GM12865 (cell line): ENCODE data around the gene NPLOC4.

ENCODE experiments used
- DNase-seq: peaks from one replicate; pipeline ENCODE4 v3.0.0; 2010; ENCODE audit warnings: low read depth
- H3K4me3 ChIP-seq: 2 replicates; pipeline ENCODE4 v1.5.1; 2011; ENCODE audit warnings: mild to moderate bottlenecking, low read depth, low read length, control low read depth
- TF ChIP-seq, protein P1 (sequence below): IDR thresholded peaks from 2 replicates; pipeline ENCODE4 v1.5.1; 2011; ENCODE audit warnings: low read length, control low read depth, low read depth, inconsistent platforms; ENCODE audit not compliant: insufficient read depth; ENCODE audit errors: missing control alignments

NPLOC4 gene

DNA sequence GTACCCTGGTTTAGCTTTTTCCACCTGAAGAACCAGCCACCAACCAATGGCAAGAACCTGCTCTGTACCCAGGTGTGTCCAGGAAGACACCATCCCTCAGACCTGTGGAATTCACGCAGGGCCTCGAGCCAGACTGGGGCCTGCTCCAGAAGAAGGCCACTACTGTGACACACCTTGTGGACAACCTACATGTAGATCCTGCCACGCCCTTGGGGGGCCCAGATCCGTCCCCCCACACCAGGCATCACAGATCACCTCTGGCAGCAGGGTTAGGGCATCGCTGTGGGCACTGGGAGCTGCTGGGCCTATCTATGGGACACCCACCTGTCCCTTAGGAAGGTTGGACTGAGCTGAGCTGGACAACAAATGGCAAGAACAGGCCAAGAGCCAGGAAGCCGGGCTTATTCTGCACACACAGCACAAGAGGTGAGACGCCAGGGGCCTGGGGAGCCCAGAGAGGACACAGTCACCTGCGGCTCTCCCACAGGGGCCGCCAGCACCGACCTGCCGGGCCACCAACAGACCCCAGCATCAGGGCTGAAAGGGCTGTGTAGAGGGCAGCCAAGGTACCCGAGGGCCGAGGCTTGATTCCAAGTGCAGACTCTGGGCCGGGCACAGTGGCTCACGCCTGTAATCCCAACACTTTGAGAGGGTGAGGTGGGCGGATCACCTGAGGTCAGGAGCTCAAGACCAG lies 92.5 kb downstream of the NPLOC4 start:
- no peak for DNase-seq
- H3K4me3 ChIP-seq, result no peak overlapping the region
- TF ChIP-seq, protein P1, sequence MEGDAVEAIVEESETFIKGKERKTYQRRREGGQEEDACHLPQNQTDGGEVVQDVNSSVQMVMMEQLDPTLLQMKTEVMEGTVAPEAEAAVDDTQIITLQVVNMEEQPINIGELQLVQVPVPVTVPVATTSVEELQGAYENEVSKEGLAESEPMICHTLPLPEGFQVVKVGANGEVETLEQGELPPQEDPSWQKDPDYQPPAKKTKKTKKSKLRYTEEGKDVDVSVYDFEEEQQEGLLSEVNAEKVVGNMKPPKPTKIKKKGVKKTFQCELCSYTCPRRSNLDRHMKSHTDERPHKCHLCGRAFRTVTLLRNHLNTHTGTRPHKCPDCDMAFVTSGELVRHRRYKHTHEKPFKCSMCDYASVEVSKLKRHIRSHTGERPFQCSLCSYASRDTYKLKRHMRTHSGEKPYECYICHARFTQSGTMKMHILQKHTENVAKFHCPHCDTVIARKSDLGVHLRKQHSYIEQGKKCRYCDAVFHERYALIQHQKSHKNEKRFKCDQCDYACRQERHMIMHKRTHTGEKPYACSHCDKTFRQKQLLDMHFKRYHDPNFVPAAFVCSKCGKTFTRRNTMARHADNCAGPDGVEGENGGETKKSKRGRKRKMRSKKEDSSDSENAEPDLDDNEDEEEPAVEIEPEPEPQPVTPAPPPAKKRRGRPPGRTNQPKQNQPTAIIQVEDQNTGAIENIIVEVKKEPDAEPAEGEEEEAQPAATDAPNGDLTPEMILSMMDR, result no peak

DNA sequence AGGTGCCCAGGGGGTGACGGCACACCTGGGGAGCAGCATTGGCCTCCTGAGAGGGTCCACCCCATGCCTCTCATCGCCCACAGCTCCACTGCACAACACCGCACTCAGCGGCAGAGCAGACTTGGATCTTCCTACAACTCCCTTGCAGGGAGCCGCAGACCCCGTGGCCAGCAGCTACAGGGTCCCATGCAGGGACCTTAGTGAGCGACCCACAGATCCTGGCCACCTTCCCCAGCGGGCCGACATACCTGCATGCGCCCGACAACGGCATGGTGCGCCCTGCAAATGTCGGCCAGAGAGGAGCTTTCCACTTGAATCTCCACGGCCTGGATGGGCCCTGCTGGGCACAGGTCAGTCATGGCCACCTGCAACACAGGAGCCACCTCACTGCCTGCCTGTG lies 93.2 kb downstream of the NPLOC4 start:
- no peak overlapping the region for H3K4me3 ChIP-seq
- no peak for DNase-seq
- TF ChIP-seq, protein P1, result no peak

DNA sequence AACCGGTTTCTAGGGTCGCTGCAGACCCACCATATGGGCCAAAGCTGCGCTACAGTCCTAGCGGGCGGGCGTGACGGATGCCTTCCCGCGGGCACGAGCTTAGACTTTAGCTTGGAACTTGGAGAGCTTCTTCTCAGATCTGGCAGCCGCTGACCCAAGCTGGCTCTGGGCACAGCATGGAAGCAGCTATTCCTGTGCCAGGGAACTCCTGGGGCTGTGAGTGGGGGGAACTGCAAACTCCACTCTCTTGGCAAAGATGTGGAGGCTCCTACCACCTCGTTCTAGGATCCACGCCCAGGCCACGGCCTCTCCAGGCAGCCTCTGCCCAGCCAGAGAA lies 93.6 kb downstream of the NPLOC4 start:
- no peak overlapping the region for H3K4me3 ChIP-seq
- no peak for DNase-seq
- TF ChIP-seq, protein P1, result no peak

DNA sequence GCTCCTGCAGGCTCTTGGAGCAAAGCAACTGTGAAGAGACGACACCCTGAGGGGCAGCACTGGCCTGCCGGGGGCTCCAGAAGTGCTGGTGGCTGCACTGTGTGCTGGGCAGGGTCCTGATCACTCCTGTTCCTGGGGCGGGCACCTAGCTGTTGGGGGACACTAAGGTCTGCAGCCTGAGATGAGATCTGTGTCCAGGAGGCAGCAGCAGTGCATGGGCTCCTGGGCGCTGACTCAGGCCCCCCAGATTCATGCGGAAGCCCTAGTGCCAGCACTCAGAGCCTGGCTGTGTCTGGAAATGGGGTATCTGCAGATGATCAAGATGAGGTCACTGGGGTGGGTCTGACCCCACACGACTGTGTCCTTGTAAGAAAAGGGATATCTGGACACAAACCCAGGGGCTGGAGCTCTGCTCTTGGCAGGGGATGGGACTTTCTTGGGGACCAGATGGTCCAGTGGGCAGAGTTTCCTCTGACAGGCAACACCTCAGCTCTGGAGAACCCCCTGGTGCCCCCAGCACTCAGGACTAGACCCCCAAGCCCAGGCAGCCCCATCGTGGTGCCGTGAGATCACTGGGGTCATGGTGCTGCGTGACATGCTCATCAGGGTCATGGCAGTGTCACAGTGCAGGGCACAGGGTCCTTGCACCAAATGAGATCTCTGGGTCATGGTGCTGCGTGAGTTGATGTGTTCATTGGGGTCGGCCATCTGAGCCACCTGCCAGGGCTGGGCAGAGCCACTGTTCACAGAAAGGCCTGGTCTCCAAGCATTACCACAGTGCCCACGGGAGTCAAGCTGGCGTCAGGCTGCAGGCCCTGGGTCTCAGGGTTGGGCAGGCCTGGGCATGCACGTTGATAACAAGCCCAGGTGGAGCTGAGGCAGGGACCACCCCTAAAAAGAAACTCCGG lies 94.2 kb downstream of the NPLOC4 start:
- TF ChIP-seq, protein P1, result no peak
- no peak for DNase-seq
- no peak overlapping the region for H3K4me3 ChIP-seq

DNA sequence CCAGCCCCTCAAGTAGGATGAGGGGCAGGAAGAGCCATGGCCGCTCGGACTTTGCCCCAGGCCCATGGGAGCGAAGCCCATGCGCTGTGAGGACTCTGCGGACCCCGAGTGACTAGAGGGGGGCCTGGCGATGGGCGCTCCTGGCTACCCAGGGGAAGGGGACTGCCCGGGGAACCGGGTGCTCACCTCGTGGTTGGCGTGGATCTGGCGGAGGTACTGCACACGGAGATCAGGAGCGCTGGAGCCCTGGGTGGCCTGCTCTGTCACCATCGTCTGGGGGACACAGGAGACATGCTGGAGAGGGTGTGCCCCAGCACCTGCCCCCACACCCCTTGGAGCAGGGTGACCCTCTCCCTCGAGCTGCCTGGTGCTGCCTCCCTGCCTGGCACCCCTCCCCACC lies 95.8 kb downstream of the NPLOC4 start:
- TF ChIP-seq, protein P1, result no peak
- no peak for DNase-seq
- no peak overlapping the region for H3K4me3 ChIP-seq

DNA sequence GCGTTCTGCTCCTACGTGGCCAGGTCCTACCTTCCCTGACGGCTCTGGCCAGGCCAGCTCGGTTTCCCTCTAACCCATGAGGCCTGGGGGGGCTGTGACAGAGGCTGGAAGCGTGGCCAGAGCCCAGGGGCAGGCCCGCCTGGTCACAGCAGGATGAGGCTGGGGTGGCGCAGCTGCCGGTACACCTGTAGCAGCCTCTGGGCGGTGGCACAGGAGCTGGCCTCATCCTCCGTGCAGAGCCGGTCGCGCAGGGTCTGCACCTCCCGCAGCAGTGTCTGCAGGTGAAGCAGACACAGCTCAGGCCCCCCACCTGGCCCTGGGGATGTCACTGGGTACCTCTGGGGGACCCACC lies 96.3 kb downstream of the NPLOC4 start:
- no peak overlapping the region for H3K4me3 ChIP-seq
- DNase-seq, result no peak
- TF ChIP-seq, protein P1, result no peak
